ENCODE measurements around the gene TMC8.
"Not testable (repeated sequence)": the region's sequence is repeated elsewhere in the genome, so short reads cannot be mapped to it uniquely, and the experiment has no call there.

The TMC8 gene

GRCh38 chr17:78108726-78109488 lies 21.7 kb upstream of the TMC8 start:
- DNase-seq (ENCODE audit: extremely low read depth in 1 of 2, low read depth in 1 of 2) = no peak

DNA sequence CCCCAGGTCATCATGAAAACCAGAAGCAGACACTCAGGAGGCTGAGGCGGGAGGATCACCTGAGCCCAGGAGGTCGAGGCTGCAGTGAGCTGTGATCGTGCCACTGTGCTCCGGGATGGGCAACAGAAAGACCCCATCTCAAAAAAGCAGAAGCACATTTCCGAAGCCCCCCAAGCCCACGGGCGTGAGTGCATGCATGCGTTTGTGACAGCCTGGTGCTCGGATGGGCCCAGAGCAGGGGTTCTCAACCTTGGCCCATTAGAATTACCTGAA lies 21.1 kb upstream of the TMC8 start:
- DNase-seq (ENCODE audit: extremely low read depth in 1 of 2, low read depth in 1 of 2) = no peak

DNA sequence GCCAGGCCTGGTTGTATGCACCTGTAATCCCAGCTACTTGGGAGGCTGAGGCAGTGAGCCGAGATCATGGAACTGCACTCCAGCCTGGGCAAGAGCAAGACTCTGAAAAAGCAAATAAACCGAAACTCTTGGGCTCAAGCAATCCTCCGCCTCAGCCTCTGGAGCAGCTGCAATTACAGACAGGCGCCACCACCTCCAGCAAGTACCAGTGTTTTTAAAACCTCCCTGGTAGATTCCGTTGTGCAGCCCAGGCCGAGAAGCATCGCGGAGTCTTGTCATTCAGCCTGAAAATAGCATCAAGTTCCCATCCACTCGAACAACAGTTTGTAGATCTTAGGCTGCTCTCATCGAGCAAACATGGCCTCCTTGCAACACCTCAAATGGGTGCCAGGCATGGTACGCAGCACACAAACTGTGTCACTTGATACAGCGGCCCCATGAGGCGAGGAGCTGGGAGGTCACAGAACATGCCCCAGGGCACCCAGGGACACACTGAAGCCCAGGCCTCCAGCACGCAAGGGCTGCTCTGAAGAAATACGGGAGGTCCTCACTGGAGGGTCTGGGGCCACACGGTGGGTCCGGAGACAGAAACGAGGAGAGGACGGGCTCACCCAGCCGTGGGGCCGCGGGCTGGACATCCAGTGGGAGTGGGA lies 20.1 kb upstream of the TMC8 start:
- no peak for DNase-seq (ENCODE audit: extremely low read depth in 1 of 2, low read depth in 1 of 2)

GRCh38 chr17:78111016-78111726 lies 19.4 kb upstream of the TMC8 start:
- DNase-seq (ENCODE audit: extremely low read depth in 1 of 2, low read depth in 1 of 2) = no peak

DNA sequence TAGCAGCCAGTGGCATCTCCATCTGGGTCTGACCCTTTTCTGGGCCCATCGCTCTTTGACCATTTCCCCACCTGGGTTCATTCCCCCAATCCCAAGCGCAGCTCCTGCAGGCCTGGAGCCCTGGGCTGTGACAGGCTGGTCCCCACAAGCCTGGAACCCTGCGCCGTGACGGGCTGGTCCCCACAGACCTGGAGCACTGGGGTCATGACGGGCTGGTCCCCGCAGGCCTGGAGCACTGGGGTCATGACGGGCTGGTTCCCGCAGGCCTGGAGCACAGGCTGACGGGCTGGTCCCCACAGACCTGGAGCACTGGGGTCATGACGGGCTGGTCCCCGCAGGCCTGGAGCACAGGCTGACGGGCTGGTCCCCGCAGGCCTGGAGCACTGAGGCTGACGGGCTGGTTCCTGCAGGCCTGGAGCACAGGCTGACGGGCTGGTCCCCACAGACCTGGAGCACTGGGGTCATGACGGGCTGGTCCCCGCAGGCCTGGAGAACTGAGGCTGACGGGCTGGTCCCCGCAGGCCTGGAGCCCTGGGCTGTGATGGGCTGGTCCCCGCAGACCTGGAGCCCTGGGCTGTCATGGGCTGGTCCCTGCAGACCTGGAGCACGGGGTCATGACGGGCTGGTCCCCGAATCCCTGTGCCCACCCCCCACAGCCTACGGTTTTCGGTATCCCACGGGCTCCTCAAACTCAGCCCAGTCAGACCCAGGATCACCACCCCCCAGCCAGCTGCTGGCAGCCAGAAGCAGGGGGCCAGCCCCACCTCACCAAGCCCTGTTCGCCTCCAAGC lies 18.6 kb upstream of the TMC8 start:
- no peak for DNase-seq (ENCODE audit: extremely low read depth in 1 of 2, low read depth in 1 of 2)

DNA sequence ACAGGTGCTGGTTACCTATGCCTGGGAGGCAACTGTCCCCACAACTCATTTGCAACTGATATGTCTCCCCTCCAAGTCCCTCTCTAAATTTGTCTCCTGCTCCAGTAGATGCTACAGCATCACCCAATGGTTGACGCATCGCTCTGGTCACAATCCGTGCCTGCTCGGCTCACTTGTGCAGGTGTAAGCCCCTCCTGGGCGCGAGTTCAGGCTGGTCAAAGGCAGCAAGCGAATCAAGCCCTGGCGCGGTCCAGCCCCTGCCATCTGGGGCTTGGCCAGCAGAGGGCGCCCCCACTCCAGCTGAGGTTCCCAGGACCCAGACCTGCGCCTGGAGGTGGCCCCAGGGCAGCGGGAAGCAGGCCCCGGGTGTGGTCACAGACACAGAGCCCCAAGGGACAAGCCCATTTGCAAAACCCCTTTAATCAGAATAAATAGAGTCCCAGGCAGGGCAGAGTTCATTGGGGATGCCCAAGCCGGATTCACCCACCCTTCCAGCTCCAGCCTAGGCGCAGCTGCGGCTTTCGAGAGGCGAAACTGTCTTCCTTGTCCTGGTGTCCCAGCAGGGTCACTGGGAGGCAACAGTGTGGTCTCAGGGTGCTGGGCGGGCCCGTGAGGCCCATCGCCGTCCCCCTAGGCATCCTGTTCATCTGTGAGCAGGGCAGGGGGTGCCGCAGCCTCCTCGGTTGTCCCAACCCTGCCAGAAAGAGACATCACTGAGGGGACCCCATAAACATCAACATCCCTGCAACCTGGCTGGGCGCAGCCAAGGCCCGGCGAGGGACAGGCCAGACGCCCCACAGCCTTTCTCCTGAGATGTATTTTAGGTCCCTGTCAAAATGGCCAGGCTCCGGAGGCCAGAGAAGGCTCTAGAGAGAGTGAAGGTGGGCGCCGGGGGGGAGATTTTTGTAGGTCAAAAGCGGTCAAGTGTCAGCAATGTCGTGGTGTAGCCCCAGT lies 17.8 kb upstream of the TMC8 start:
- DNase-seq (ENCODE audit: extremely low read depth in 1 of 2, low read depth in 1 of 2) = peak in 1 of 2 donors; percentile 71

GRCh38 chr17:78113804-78114785 lies 16.5 kb upstream of the TMC8 start:
- DNase-seq (ENCODE audit: extremely low read depth in 1 of 2, low read depth in 1 of 2) = no peak

DNA sequence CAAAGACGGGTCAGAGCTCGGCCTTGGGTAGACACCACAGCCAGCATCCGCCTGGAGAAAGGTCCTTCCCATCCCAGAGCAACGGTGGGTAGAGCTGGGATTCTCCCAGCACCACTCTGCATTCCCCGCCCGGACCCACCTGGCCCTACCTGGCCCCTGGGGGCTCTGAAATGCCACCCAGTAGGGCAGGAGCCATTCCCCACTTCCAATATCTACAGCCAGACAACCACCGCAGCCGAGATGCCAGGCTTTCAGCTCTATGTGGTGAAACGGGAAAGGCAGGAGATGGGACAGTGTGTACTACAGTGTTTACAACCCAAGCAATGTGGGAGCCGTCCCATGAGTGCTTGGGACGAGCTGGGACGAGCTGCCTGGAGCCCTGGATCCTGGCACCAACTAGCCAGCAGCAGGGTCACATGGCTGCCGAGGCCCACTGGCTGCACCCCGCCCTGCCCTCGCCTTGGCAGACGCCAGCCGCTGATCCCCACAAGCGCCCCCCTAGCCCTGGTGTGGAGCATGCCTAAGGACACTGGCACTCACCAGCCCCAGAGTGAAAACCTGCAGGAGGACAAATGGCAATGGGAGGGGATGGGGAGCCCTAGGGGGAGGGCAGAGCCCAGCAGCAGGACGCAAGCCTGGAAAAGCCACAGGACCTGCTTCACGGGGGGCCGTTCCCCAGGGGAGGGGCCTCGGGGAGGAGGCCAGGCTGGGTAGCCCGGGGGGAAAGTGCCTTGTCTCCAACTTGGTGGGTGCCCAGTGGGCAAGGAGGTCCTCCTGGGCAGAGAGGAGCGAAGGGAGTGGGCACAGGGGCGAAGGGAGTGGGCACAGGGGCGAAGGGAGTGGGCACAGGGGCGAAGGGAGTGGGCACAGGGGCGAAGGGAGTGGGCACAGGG lies 15.5 kb upstream of the TMC8 start:
- no peak for DNase-seq (ENCODE audit: extremely low read depth in 1 of 2, low read depth in 1 of 2)

GRCh38 chr17:78115803-78116202 lies 14.8 kb upstream of the TMC8 start:
- not testable (repeated sequence) for DNase-seq (ENCODE audit: extremely low read depth in 1 of 2, low read depth in 1 of 2)

DNA sequence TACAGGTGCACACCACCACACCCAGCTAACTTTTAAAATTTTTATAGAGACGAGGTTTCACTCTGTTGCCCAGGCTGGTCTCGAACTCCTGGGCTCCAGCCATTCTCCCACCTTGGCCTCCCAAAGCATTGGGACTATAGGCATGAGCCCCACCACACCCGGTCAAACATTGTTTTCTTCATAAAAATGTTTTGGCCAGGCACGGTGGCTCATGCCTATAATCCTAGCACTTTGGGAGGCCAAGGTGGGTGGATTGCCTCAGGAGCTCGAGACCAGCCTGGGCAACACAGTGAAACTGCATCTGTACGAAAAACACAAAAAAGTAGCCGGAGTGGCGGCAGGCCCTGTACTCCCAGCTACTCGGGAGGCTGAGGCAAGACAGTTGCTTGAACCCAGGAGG lies 14.2 kb upstream of the TMC8 start:
- no peak for DNase-seq (ENCODE audit: extremely low read depth in 1 of 2, low read depth in 1 of 2)

GRCh38 chr17:78117027-78117981 lies 13.3 kb upstream of the TMC8 start:
- no peak for DNase-seq (ENCODE audit: extremely low read depth in 1 of 2, low read depth in 1 of 2)

DNA sequence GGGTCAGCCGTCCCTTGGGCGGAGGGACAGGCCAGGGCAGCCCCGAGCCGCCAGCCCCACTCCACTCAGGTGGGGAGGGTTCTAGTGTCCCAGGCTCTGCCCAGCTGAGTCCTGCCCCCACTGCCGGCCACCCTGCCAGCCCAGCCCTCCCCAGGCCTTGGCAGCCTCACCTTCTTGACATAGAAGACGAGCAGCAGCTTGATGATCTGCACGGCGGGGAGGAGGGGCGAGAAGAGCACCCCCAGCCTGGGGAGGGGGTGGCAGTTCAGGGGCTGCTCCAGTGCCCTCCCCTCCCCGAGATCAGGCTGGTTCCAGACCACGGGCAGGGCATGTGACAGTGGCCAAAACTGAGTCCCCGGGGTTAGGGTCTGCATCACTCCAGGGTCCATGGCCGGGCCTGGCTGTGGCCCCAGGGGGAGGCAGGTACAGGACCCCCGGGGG lies 11.8 kb upstream of the TMC8 start:
- DNase-seq (ENCODE audit: extremely low read depth in 1 of 2, low read depth in 1 of 2) = no peak

- no peak for DNase-seq (ENCODE audit: extremely low read depth in 1 of 2, low read depth in 1 of 2)
Measured at GRCh38 chr17:78120537-78120936, 10.0 kb upstream of the TMC8 start.

DNA sequence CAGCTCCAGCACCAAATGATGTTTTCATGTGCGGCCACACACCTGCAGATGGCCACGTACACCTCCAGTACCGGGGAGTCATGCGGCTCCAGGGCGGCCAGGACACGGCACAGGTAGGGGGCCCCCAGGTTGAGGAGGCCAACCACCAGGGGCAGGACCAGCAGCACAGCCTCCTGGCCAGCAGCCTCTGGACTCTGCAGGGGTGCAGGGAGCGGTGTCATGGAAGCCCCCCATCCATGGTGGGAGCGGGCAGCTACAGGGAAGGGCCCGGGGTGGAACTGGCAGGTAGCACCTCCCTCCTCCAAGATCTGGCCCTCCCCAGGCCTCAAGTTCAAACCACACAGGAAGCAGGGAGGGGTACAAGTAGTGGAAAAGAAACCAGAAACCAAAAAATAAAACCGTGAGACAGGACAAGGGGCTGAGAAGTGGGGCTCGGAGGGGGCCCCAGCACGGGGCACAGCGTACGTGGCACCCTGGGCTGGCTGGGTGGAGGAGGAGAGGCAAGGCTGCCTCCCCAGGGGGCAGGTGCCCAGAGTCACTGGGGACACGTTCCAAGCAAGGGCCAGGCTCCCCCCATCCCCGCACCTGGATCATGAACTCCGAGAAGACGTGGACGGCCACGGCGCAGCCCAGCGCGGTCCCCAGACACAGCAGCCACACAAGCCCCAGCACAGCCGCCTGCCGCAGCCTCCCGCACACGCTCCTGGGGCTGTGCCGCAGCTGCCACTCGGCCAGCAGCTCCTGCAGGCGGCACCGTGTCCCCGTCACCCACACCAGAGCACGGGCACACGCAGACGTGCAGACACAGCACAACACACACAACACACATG lies 9.4 kb upstream of the TMC8 start:
- DNase-seq (ENCODE audit: extremely low read depth in 1 of 2, low read depth in 1 of 2) = no peak

DNA sequence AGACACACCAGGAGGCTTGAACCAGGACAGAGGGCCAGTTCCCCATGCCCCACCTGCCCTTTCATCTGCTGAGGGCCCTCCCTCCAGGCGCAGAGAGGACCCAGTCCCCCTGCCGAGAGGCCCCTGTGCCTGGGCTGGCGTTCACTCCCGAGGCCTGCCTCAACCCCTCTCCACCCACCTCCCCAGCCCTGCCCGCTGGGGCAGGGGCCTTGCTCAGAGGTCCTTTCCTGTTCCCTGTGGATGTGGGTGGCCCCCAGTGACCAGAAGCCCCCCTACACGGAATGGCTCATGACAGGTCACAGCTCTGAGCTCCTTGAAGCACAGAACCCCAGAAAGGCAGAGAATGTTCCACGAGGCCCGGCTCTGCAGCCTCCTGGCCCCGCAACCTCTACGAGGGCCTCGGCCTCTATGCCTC lies 8.8 kb upstream of the TMC8 start:
- DNase-seq (ENCODE audit: extremely low read depth in 1 of 2, low read depth in 1 of 2) = no peak
